Activated naive CD8-positive, alpha-beta T cell treated with anti-CD3 and anti-CD28 coated beads for 36 hours (primary cell): ENCODE data around the gene TMCC2. TPM values are rescaled to one million over a fixed set of nuclear protein-coding genes. Genes with fewer than 3 reads are reported as not detected.
A peak's percentile ranks its signal among the peaks of the same experiment; 100 is the strongest.
"Not testable (repeated sequence)": the region's sequence is repeated elsewhere in the genome, so short reads cannot be mapped to it uniquely, and the experiment has no call there.

Source experiments
- DNase-seq: peaks from one replicate; pipeline ENCODE4 v3.0.0; 2021
- H3K27ac Mint-ChIP-seq: one replicate; pipeline ENCODE4 v1.8.0; 2022; ENCODE audit warnings: mild to moderate bottlenecking, moderate library complexity, mixed read lengths
- H3K27me3 Mint-ChIP-seq: one replicate; pipeline ENCODE4 v1.8.0; 2022; ENCODE audit warnings: mild to moderate bottlenecking, mixed read lengths
- H3K36me3 Mint-ChIP-seq: one replicate; pipeline ENCODE4 v1.8.0; 2021; ENCODE audit warnings: mild to moderate bottlenecking, mixed read lengths
- H3K4me1 Mint-ChIP-seq: one replicate; pipeline ENCODE4 v1.8.0; 2021; ENCODE audit warnings: mixed read lengths
- H3K4me3 Mint-ChIP-seq: one replicate; pipeline ENCODE4 v1.8.0; 2022; ENCODE audit warnings: mild to moderate bottlenecking, moderate library complexity, mixed read lengths
- H3K9me3 Mint-ChIP-seq: one replicate; pipeline ENCODE4 v1.8.0; 2022; ENCODE audit warnings: mixed read lengths
- total RNA-seq, 2 experiments: library from RNA; stranded (reverse); gene quantifications; one replicate each; pipeline ENCODE4 v1.2.3, GENCODE V29; 2021

TMCC2 gene
- total RNA-seq, 2 experiments from 2014 or later: 13.3 to 14.0 TPM

- Mint-ChIP-seq H3K4me3 (no peak overlapping the region), H3K27ac (no peak overlapping the region), H3K36me3 (no peaks in the 10 kb centered on the region), H3K4me1 (peaks cover 77% of the 10 kb centered on the region), H3K27me3 (peaks cover 3% of the 10 kb centered on the region), H3K9me3 (no peaks in the 10 kb centered on the region)
- no peak for DNase-seq
Observed at GRCh38 chr1:205287076-205287475, 59.3 kb downstream of the TMCC2 start.

- peak; percentile 85 for DNase-seq
- no peaks in the 10 kb centered on the region for H3K9me3 Mint-ChIP-seq
- H3K27me3 Mint-ChIP-seq: peaks cover 3% of the 10 kb centered on the region
- H3K27ac Mint-ChIP-seq: peak overlapping the region; percentile 71
- peaks cover 71% of the 10 kb centered on the region for H3K4me1 Mint-ChIP-seq
- H3K4me3 Mint-ChIP-seq: peak overlapping the region; percentile 19
- no peaks in the 10 kb centered on the region for H3K36me3 Mint-ChIP-seq
Observed at GRCh38 chr1:205287767-205288559, 60.2 kb downstream of the TMCC2 start.

GRCh38 chr1:205291596-205291995 is 63.9 kb downstream of the TMCC2 start:
- DNase-seq: no peak
- H3K36me3 Mint-ChIP-seq: no peaks in the 10 kb centered on the region
- H3K9me3 Mint-ChIP-seq: no peaks in the 10 kb centered on the region
- peaks cover 66% of the 10 kb centered on the region for H3K4me1 Mint-ChIP-seq
- no peak overlapping the region for H3K4me3 Mint-ChIP-seq
- H3K27me3 Mint-ChIP-seq: peaks cover under 1% of the 10 kb centered on the region
- no peak overlapping the region for H3K27ac Mint-ChIP-seq

- H3K36me3 Mint-ChIP-seq: no peaks in the 10 kb centered on the region
- H3K27ac Mint-ChIP-seq: no peak overlapping the region
- H3K27me3 Mint-ChIP-seq: no peaks in the 10 kb centered on the region
- H3K9me3 Mint-ChIP-seq: no peaks in the 10 kb centered on the region
- no peak for DNase-seq
- H3K4me3 Mint-ChIP-seq: no peak overlapping the region
- H3K4me1 Mint-ChIP-seq: peaks cover 53% of the 10 kb centered on the region
Observed at GRCh38 chr1:205293350-205294074, 65.8 kb downstream of the TMCC2 start.

- Mint-ChIP-seq H3K27ac (no peak overlapping the region), H3K36me3 (no peaks in the 10 kb centered on the region), H3K4me1 (peaks cover 50% of the 10 kb centered on the region), H3K27me3 (no peaks in the 10 kb centered on the region), H3K9me3 (no peaks in the 10 kb centered on the region), H3K4me3 (no peak overlapping the region)
- DNase-seq: no peak
Observed at GRCh38 chr1:205294175-205294917, 66.6 kb downstream of the TMCC2 start.

GRCh38 chr1:205294934-205295333 is 67.2 kb downstream of the TMCC2 start:
- Mint-ChIP-seq H3K4me1 (peaks cover 51% of the 10 kb centered on the region), H3K27me3 (no peaks in the 10 kb centered on the region), H3K36me3 (no peaks in the 10 kb centered on the region), H3K9me3 (no peaks in the 10 kb centered on the region), H3K27ac (no peak overlapping the region), H3K4me3 (no peak overlapping the region)
- no peak for DNase-seq

- no peaks in the 10 kb centered on the region for H3K27me3 Mint-ChIP-seq
- peaks cover 5% of the 10 kb centered on the region for H3K36me3 Mint-ChIP-seq
- no peak overlapping the region for H3K27ac Mint-ChIP-seq
- H3K4me3 Mint-ChIP-seq: no peak overlapping the region
- peaks cover 54% of the 10 kb centered on the region for H3K4me1 Mint-ChIP-seq
- H3K9me3 Mint-ChIP-seq: no peaks in the 10 kb centered on the region
- no peak for DNase-seq
Observed at GRCh38 chr1:205296154-205296553, 68.4 kb downstream of the TMCC2 start.

- H3K4me1 Mint-ChIP-seq: peaks cover 55% of the 10 kb centered on the region
- H3K27ac Mint-ChIP-seq, H3K9me3 Mint-ChIP-seq, H3K4me3 Mint-ChIP-seq, H3K27me3 Mint-ChIP-seq, H3K36me3 Mint-ChIP-seq, DNase-seq: not testable (repeated sequence)
Observed at GRCh38 chr1:205297546-205298177, 69.9 kb downstream of the TMCC2 start.

GRCh38 chr1:205298191-205298994 is 70.6 kb downstream of the TMCC2 start:
- H3K4me3 Mint-ChIP-seq: no peak overlapping the region
- peaks cover 5% of the 10 kb centered on the region for H3K36me3 Mint-ChIP-seq
- H3K4me1 Mint-ChIP-seq: peaks cover 53% of the 10 kb centered on the region
- no peaks in the 10 kb centered on the region for H3K27me3 Mint-ChIP-seq
- H3K9me3 Mint-ChIP-seq: no peaks in the 10 kb centered on the region
- no peak for DNase-seq
- no peak overlapping the region for H3K27ac Mint-ChIP-seq

- Mint-ChIP-seq H3K9me3 (no peaks in the 10 kb centered on the region), H3K4me1 (peaks cover 47% of the 10 kb centered on the region), H3K27me3 (no peaks in the 10 kb centered on the region), H3K27ac (no peak overlapping the region), H3K4me3 (no peak overlapping the region), H3K36me3 (peaks cover 8% of the 10 kb centered on the region)
- DNase-seq: no peak
Observed at GRCh38 chr1:205300149-205300548, 72.4 kb downstream of the TMCC2 start.

GRCh38 chr1:205301205-205301821 is 73.6 kb downstream of the TMCC2 start:
- no peak overlapping the region for H3K4me3 Mint-ChIP-seq
- peaks cover 12% of the 10 kb centered on the region for H3K36me3 Mint-ChIP-seq
- no peak overlapping the region for H3K27ac Mint-ChIP-seq

GRCh38 chr1:205301842-205302588 is 74.3 kb downstream of the TMCC2 start:
- DNase-seq: no peak
- Mint-ChIP-seq H3K4me3 (no peak overlapping the region), H3K9me3 (no peaks in the 10 kb centered on the region), H3K4me1 (peaks cover 40% of the 10 kb centered on the region), H3K36me3 (peaks cover 12% of the 10 kb centered on the region), H3K27me3 (no peaks in the 10 kb centered on the region), H3K27ac (peak overlapping the region; percentile 75)

More at GRCh38 chr1:205301205-205301821, 73.6 kb downstream of the TMCC2 start:
- DNase-seq: no peak
- H3K9me3 Mint-ChIP-seq: no peaks in the 10 kb centered on the region
- peaks cover 40% of the 10 kb centered on the region for H3K4me1 Mint-ChIP-seq
- H3K27me3 Mint-ChIP-seq: no peaks in the 10 kb centered on the region

GRCh38 chr1:205303247-205303888 is 75.6 kb downstream of the TMCC2 start:
- Mint-ChIP-seq H3K4me1 (peaks cover 36% of the 10 kb centered on the region), H3K27me3 (no peaks in the 10 kb centered on the region), H3K36me3 (peaks cover 12% of the 10 kb centered on the region), H3K27ac (no peak overlapping the region), H3K4me3 (no peak overlapping the region), H3K9me3 (no peaks in the 10 kb centered on the region)
- no peak for DNase-seq
